Caki2 (cell line): ENCODE data around the gene UBAP2L. TPM values are rescaled to one million over a fixed set of nuclear protein-coding genes. Genes with fewer than 3 reads are reported as not detected.
"Not testable (repeated sequence)": the region's sequence is repeated elsewhere in the genome, so short reads cannot be mapped to it uniquely, and the experiment has no call there.

Experiments used
- DNase-seq: peaks from one replicate; pipeline ENCODE4 v3.0.0-alpha.2; 2015; ENCODE audit warnings: low read depth
- in situ Hi-C: cut with HindIII; loops from 2 replicates; pipeline ENCODE4 v1.10.0; 2016; ENCODE audit warnings: low sequenced_read_pairs, low pct_unique_long_range_greater_than_20kb, mixed read lengths
- total RNA-seq: library from RNA; depleted of rRNA; stranded (reverse); fragments of >200 nt; shearing (Covaris generic); gene quantifications from 2 replicates; pipeline ENCODE4 v1.2.3, GENCODE V29; 2014; ENCODE audit warnings: low replicate concordance

Gene UBAP2L
- total RNA-seq, 1 experiment from 2014 or later, result 85.7 TPM

DNA sequence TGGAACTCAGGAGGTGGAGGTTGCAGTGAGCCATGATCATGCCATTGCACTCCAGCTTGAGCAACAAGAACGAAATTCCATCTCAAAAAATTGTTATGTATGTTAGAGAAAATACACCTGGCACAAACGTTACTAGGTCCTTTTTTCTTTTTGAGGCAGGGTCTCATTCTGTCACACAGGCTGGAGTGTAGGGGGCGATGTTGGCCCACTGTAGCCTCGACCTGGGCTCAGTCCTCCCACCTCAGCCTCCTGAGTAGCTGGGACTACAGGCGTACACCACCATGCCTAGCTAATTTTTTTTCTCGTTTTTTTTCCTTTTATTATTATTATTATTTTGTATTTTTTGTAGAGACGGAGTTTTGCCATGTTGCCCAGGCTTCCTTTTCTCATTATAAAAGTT is 56.0 kb downstream of the UBAP2L start:
- in situ Hi-C loops, result no loop called here
- DNase-seq, result no peak

- in situ Hi-C loops, result not testable (repeated sequence)
Observed at GRCh38 chr1:154287591-154287990, 66.8 kb downstream of the UBAP2L start.

DNA sequence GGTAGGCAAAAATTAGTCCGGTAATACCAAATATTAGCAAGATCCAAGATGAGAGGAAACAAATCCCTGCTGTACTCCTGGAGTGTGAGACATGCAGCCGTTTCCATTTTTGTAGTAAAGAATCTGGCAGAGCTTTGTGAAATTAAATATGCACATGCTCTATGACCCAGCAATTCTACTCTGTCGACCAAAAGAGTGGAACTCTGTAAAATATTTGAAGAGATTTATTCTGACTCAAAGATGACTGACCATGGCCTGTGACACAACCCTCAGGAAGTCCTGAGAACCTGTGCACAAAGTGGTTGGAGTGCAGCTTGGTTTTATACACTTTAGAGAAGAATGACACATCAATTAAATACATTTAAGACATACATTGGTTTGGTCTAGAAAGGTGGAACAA is 67.9 kb downstream of the UBAP2L start:
- in situ Hi-C loops, result no loop called here
- DNase-seq, result no peak

More at GRCh38 chr1:154287591-154287990, 66.8 kb downstream of the UBAP2L start:
- not testable (repeated sequence) for DNase-seq

- in situ Hi-C loops, result no loop called here
- no peak for DNase-seq
Observed at GRCh38 chr1:154290921-154291320, 70.2 kb downstream of the UBAP2L start.

DNA sequence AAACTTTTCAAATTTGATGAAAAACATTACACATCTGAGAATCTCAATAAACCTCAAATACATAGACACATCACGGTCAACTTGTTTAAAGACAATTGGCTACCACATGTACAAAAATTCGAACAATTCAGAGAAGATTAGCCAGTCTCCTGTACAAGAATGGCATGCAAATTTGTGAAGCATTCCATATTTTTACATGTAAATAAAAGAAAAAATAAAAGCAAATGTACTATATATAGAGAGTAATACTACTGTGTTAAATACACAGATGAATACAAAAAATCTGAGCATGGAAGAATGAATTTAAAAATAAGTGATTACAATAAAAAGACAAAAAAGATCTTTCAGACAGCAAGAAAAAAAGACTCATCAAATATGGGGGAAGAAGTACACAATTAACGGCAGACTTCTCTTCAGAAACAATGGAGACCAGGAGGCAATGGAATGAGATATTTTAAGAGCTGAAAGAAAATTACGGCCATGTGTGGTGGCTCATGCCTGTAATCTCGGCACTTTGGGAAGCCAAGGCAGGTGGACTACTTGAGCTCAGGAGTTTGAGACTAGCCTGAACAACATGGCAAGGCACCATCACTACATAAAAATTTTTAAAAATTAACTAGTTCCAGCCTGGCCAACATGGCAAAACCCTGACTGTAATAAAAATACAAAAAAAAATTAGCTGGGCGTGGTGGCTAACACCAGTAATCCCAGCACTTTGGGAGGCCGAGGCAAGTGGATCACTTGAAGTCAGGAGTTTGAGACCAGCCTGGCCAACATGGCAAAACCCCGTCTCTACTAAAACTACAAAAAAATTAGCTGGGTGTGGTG is 74.9 kb downstream of the UBAP2L start:
- peak; percentile 18 for DNase-seq
- in situ Hi-C loops, result no loop called here

DNA sequence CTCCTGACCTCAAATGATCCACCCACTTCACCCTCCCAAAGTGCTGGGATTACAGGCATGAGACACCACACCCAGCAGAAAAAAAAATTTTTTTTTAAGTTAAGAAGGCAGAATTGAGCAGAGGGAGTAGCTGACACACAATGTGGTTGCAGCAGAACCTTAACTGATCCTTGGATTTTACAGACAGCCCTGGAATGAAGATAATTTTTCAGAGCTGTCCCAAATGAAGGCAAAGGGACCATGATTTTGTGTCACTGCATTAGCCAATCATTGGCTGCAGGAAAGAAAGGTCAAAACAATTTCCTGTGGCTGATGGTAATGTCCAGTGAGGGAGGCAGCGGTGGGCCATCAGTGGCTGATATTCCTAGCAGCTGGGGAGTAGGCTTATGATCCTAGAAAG is 80.8 kb downstream of the UBAP2L start:
- no peak for DNase-seq

GRCh38 chr1:154304664-154305337 is 84.0 kb downstream of the UBAP2L start:
- in situ Hi-C loops, result no loop called here
- DNase-seq, result peak; percentile 18

More for the DNA sequence above, 80.8 kb downstream of the UBAP2L start:
- in situ Hi-C loops, result no loop called here

DNA sequence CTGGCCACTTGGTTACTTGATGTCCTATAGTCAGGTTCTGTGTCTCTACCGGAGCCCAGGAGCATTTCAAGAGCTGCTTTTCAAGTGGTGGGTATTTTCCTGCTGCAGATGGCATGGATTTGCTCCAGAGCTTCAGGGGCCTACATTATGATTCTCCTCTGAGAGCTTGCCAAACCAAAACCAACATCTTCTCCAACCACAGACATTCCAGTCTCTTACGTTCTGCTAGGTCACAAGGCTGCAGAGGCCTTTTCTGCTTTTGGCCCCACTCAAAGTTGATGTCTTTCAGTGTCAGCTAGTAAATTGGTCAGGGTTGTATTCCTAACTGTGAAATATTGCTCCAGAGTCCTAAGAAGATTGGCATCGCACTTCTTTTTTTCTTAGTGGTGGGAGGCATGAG is 85.4 kb downstream of the UBAP2L start:
- in situ Hi-C loops, result no loop called here
- DNase-seq, result no peak

DNA sequence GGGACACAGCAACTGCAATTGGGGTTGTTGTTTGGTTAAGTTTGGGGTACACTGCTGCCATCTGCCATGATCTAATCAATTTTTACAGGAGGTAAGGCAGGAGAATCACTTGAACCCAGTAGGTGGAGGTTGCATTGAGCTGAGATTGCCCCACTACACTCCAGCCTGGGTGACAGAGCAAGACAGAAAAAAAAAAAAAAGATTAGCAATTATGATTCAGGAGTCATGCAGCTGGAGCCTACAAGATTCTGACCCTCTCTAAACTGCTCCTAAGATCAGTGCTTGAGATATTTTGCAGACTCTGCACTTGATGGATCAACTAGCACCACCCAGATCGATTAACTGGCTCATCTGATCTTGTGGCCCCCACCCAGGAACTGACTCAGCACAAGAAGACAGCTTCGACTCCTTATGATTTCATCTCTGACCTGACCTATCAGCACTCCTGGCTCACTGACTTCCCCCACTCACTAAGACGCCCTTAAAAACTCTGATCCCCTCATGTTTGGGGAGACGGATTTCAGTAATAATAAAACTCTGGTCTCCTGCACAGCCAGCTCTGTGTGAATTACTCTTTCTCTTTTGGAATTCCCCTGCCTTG is 87.0 kb downstream of the UBAP2L start:
- in situ Hi-C loops, result not testable (repeated sequence)

DNA sequence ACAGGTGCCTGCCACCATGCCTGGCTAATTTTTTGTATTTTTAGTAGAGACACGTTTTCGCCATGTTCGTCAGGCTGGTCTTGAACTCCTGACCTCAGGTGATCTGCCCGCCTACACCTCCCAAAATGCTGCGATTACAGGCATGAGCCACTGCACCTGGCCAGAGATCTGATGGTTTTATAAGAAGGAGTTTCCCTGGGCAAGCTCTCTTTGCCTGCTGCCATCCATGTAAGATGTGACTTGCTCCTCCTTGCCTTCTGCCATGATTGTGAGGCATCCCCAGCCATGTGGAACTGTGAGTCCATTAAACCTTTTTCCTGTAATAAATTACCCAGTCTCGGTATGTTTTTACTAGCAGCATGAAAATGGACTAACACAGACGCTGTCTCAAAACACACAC is 88.4 kb downstream of the UBAP2L start:
- in situ Hi-C loops, result not testable (repeated sequence)

More for the DNA sequence above, 87.0 kb downstream of the UBAP2L start:
- DNase-seq, result not testable (repeated sequence)

GRCh38 chr1:154312229-154313065 is 91.7 kb downstream of the UBAP2L start:
- DNase-seq, in situ Hi-C loops: not testable (repeated sequence)

More for the DNA sequence above, 88.4 kb downstream of the UBAP2L start:
- DNase-seq, result not testable (repeated sequence)

GRCh38 chr1:154313066-154313356 is 92.3 kb downstream of the UBAP2L start:
- no peak for DNase-seq
- in situ Hi-C loops, result no loop called here

GRCh38 chr1:154314226-154314625 is 93.5 kb downstream of the UBAP2L start:
- in situ Hi-C loops, DNase-seq: not testable (repeated sequence)

GRCh38 chr1:154316704-154317103 is 95.9 kb downstream of the UBAP2L start:
- in situ Hi-C loops, result no loop called here
- DNase-seq, result no peak

GRCh38 chr1:154318386-154318785 is 97.6 kb downstream of the UBAP2L start:
- no peak for DNase-seq
- in situ Hi-C loops, result no loop called here
